ENCODE data around the gene TRERF1.

The TRERF1 gene

GRCh38 chr6:42297661-42298060, 154.1 kb downstream of the TRERF1 start:
- DNase-seq, result no peak

- DNase-seq, result no peak
Measured at GRCh38 chr6:42296614-42297013, 155.1 kb downstream of the TRERF1 start.

GRCh38 chr6:42295677-42296076, 156.0 kb downstream of the TRERF1 start:
- DNase-seq, result no peak

DNA sequence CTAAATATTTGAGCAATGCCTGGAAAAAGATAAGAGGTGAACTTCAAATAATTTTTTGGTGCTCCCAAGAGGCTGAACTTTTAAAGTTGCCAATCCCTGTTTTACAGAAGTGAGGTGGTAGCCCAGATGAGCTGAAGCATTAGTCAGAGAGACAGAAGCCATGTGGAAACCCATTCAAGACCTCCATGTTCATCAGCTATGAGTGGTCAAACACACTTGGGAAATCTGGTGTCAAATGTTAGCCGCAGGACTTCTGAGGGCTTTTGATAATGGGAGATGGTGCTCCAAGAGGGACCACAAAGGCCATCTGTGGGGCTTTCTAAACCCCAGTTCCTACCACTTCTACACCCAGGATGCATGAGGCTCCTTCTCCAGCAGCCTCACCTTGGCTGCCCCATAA, 156.5 kb downstream of the TRERF1 start:
- DNase-seq, result peak in 1 of 2 donors; percentile 15

GRCh38 chr6:42294759-42295158, 157.0 kb downstream of the TRERF1 start:
- peak; percentile 11 to 49 for DNase-seq

GRCh38 chr6:42293386-42293977, 158.2 kb downstream of the TRERF1 start:
- no peak for DNase-seq

DNA sequence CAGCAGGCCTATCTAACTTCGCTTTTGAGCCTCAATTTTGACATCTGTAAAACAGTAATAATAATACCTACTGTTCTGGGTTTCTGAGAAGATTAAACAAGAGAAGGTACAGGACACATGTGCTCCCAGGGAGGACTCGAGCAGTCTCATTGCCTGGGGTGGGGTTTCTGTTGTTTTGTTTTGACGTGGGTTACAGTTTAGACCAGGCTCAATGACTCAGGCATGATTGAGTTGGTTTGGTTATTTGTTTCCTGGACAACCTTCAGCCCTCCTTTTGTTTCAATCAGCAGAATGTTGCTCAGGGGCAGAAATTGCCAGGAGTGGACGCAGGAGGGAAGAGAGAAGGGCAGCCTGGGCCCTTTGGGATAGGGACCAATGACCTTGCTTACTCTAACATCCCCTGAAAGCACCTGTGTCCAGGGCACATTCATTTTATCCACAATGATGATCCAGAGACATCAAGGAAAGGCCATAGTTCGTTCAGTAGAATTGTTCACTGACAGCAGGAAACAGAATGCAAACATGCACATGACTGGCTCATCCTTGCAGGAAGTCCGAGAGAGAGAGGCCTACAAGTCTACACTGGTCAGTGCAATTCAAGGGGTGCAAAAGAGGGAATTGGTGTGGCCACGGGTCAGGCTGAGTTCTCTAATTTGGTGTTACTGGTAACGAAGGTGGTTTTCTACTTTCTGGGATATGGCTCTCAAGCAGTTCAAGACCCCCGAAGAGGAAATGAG, 159.6 kb downstream of the TRERF1 start:
- no peak for DNase-seq

DNA sequence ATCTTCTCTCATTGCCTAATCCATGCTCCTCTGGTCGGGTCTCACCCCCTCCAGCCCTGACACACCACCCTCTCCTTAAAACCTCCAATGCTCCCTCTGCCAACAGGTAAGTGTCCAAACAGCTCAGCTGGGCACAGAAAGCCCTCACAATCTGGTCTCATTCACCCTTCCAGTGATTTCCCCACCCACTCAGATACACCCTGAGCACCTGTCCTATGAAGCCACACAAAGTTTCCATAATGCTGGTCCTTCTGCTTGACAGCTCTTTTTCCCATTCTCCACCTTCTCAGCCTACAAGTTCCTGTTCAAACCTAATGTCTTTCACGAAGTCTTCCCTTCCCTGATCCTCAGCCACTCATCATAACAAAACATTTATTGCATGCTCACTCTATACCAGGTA, 164.0 kb downstream of the TRERF1 start:
- no peak for DNase-seq

DNA sequence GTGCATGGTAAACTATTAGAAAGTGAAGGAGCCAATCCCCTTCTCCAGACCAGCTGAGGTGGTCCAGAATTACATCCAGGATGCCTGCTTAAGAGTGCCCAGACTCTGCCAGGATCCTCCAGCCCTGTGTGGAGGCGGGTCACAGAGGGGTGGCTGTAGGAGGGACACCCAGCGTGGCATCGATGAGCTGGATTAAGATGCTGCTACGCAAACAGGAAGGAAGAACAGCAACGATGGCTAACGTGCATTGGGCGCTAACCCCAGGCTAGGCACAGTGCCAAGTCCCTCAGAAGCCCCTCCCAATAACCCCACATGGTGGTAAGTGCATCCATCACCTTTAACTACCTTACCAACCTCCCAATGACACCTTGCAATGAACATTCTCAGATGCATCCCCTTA, 170.2 kb downstream of the TRERF1 start:
- DNase-seq, result no peak

DNA sequence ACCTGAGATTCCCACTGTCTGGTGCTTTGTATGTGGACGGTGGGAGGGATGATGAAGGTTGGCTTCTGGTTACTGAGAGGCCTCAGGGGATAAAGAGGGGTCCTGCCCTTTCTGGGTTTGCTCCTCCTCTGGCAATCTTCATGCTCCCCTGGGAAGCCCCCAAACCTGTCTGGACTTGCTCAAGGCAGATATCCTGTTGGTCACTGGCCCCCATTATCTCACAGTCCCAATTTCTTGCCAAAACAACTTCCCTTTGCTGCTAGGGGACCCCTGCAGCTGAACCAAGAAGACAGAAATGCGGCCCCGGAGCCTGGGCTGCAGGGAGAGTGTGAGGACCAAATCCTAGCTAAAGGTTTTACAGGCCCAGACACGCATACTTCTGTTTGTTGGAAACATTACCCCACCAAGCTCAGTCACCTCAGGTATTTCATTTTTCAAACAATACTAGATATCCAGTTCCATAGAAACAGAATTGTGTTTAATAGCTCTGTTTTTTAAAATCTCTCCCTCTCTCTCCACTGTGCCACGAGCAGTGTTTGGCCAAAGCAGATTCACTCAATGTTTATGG, 170.7 kb downstream of the TRERF1 start:
- DNase-seq, result no peak

DNA sequence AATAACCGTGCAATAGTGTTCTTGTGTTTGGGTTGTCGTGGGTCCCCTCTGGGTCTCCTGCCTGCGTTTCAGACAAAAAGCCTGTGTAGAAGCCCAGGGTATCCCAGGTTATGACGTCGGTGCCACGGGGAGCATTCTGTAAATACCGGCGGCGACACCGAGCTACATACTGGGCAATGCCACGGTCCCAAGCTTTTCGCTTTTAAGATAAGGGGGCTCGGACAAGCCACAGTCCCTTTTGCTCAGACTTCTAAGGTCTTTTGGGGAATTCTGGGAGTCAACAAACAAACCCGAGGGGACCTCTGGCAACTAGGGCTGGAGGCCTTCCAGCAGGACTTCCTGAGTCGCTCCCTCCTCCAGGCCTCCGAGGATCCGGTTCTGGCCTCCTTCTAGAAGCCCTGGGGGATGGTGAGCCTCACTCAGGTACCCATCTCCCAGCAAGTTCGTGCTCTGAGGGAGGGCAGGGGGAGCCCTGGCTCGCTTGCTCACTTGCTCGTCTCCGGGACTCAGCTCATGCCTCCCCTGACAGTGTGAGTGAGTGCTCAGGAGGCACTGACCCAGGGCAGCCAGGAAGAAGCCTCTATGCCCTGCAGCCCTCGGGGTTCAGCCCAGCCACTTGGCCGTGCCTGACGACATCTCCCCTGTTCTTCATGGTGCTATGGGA, 171.6 kb downstream of the TRERF1 start:
- DNase-seq, result no peak

- no peak for DNase-seq
Measured at GRCh38 chr6:42279144-42279781, 172.5 kb downstream of the TRERF1 start.

DNA sequence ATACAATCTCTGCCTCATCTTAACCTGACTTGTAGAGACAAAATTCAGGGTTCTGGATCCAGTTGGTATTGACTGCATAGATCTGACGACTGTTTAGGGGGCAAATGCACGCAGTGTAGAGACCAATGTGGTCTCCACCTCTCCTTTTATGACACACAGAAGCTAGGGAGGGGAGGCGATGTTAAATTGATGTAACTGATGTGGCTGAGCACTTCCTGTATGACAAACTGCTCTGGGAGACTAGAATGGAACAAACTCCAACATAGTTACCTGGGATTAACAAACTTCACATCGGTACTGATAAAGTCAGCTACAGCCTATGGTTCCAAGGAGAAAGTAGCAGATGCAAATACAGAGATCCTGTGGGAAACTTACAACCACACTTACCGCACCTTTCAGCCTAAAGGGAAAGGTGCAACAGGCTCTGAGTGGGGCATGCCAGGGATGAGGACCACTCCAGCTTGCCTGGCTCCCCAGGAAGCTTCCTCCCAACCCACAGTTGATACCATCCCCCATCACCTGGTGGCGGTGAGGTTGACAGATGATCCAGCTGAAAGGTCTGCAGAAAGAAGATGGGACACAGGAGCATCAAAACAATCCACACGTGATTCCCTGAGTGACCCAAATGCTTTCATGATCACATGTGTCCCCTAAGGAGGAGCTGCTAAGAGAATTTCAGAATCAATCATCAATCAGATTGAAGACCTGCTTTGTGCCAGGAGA, 173.4 kb downstream of the TRERF1 start:
- DNase-seq, result no peak

DNA sequence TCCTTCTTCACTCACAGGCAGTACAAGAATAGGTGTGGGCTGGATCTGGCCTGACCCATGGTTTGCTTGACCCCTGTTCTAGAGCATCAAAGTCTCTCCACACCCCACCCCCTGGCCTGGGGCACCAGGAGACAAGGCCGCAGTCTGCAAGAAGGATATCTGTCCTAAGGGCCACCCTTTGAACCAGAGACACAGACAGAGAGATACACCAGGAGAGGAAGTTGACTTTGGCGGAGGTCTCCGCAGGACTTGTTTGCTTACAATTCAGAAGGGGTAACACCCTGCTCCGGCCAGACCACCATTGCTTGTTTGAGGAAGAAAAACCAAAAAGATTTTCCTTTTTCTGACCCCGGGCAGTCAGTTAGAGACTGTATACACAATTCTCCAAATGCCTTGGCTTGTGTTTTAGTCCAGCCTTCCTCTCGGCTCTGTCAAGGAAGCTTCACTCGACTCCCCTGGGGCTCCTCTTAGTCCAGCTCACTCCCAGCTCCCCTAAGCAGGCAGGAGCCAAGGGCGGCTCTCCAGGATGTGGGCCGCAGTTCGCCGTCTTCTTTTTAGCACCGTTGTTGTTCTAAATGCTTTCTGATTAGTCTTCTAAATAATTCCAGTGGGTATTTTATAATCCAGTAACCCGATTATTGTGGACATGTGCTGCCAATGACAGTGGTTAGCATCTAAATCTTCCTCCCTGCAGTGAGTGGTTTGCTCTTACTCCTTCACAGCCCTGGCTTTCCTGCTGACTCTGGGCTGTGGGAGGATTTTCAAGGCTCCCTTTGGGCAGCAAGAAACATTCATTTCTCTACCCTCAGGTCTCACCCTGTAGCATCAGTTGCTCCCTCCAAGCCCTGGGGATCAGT, 175.5 kb downstream of the TRERF1 start:
- DNase-seq, result no peak

GRCh38 chr6:42275376-42276033, 176.2 kb downstream of the TRERF1 start:
- no peak for DNase-seq

GRCh38 chr6:42274898-42275297, 176.8 kb downstream of the TRERF1 start:
- DNase-seq, result no peak

DNA sequence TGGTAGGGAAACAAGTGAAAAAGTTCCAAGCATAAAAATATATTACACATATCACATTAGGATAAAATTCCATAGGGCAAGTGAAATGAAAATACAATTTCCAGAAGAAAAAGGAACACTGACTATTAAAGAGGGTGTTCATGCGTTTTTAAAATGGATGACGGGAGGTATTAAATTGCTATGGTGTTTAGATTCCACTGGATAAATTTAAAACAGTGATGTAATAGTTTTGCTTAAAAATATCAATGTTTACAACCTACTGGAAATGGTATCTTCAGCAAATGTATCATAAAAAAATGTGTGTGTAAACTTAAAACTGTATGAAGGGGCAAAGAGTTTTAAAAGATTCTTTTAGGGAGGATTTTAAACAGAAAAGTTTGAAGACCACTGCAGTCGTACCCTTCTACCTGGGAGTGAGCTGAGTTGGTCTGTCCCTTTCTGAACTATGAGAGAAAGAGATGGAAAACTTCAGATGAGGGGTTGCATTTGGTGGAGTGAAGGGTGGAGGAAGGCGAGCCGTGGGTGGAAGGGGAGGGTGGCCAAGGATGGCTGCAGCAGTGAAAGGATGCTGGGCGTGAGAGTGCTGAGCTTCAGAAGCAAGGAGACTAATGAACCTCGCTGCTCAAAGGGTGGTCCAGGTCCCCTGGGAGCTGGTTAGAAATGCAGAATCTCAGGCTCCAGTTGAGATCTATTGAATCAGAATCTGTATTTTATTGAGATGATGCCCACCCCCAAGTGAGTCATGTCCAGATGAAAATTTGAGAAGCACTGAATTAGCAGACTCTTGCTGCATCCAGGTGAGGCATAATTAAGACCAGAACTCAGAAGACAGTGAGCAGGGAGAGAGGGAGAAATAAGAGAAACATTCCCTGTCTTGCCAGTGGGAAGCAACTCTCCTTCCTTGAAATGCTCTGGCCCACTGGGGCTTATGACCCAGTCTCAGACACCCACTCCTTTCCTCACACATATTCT, 179.6 kb downstream of the TRERF1 start:
- DNase-seq, result no peak

DNA sequence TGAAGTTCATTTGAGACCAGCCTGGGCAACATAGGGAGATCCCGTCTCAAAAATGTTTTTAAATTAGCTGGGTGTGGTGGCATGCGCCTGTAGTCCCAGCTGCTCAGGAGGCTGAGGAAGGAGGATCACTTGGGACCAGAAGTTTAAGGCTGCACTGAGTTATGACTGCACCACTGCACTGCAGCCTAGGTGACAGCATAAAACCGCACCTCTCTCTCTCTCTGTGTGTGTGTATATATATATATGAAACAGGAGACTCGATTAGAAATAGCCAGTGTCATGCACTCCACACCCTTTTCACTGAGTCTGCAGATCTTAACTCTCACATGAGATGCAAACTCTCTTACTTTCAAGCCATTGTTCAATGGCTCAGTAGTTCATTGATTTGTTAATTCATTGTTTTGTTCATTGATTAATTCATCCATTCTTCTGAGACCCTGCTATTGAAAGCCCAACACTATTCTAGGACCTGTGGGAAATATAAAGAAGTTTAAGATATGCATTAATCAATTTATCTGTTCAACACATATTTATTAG, 181.7 kb downstream of the TRERF1 start:
- DNase-seq, result no peak

- no peak for DNase-seq
Measured at GRCh38 chr6:42269553-42269952, 182.2 kb downstream of the TRERF1 start.

Measured in inflammatory macrophage (primary cell).